ENCODE results near the gene INAFM2. TPM values are rescaled to one million over a fixed set of nuclear protein-coding genes. Genes with fewer than 3 reads are reported as not detected.

The INAFM2 gene
- total RNA-seq, 4 donors from 2014 or later: 4.0 to 16.5 (median 8.1) TPM

DNA sequence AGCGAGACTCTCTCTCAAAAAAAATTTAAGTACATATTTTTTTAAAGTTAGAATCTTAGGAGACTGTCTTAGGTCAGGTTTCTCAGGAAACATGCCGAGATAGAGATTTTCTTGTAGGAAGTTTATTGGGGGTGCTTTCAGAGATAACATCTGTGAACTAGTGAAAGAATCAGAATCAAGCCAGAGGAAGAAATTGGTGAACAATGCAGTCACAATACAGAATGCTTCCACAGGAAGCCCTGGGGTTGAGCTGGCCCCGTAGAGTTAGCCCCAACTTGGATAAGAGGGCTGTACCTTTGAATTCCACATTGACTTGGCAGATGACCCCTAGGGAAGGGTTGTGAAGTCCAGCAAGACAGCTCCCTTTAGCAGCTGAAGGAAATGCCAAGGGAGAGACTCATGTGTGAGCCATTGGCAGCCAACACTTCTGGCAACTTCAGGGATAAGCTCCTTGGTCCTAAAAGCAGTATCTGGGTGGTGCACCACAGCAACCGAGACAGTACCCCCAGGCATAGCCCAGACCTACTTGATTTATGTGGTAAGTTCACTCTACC is 8.7 kb upstream of the INAFM2 start:
- no peak for TF ChIP-seq CTCF (IDR thresholded peaks at IDR 0.05; ENCODE audit: low read depth)

- no peak for TF ChIP-seq CTCF (IDR thresholded peaks at IDR 0.05; ENCODE audit: low read depth)
Observed at GRCh38 chr15:40316931-40317330, 6.6 kb upstream of the INAFM2 start.

GRCh38 chr15:40317580-40317979 is 5.9 kb upstream of the INAFM2 start:
- TF ChIP-seq CTCF (IDR thresholded peaks at IDR 0.05; ENCODE audit: low read depth): no peak

GRCh38 chr15:40320409-40320808 is 3.1 kb upstream of the INAFM2 start:
- TF ChIP-seq CTCF (IDR thresholded peaks at IDR 0.05; ENCODE audit: low read depth): no peak

DNA sequence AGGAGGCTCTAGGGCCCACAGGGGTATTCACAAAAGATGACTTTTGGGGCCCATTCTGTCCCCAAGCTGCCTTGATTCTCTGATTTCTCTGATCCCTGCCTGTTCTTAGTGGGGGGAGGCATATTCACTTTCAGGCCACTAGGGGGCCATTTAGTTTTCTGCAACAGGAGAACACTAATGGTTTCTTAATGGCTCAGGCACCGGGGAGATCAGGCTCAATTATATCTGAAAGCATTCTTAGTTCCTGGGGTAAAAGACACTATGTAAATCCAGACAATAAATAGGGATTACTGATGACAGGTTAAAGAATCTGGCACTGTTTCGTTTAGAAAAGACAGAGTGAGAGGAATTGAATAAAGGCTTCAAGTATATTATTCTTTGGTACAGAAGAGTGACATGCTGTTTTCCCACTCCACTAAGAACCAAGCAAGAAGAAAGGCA is 2.5 kb upstream of the INAFM2 start:
- no peak for TF ChIP-seq CTCF (IDR thresholded peaks at IDR 0.05; ENCODE audit: low read depth)

GRCh38 chr15:40322531-40323238 is 807 bp upstream of the INAFM2 start:
- no peak for TF ChIP-seq CTCF (IDR thresholded peaks at IDR 0.05; ENCODE audit: low read depth)

DNA sequence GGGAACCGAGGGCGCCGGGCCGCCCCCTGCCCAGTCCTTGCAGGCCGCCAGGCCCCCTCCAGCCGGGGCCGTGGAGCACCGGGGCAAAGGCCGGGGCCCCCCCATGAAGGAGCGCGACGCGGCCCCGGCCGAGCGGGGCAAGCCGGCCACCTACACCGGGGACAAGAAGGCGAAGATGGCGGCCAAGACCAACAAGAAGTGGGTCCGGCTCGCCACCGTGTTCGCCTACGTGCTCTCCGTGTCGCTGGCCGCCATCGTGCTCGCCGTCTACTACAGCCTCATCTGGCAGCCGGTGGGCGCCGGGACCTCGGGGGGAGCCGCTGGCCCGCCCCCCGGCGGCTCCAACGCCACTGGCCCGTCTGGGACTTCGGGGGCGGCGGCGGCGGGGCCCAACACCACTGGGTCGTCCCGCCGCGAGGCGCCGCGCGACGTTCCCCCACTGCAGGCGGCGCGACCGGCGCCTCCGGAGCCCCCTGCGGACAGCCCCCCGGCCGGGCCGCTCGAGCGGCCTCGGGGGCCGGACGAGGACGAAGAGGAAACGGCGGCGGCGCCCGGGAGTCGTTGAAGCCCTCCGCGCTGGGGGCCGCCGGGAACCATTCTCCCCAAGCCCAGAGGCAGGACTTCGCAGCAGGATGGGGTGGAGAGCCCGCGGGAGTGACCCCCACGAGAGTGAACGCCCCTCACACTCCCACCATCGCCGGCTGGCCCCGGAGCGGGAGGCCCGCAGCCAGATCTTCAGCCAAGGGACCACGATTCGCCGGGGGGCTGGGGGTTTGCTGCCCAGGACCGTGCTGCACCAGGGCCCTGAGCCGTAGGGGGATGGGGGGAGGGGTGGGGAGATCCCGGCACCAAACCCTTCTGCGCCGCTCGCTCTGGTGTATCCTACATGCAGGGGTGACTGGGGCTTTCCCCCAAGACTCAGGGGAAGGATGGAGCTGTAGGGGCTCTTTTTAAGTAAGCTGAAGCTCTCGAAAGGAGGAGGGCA is 753 bp downstream of the INAFM2 start:
- TF ChIP-seq CTCF (IDR thresholded peaks at IDR 0.05; ENCODE audit: low read depth): no peak

Measured in subcutaneous adipose tissue (tissue), 4 donors.